NCI-H146 (cell line): ENCODE results near the gene GRIN2A.

Source experiments
- DNase-seq: peaks from one replicate; lab custom pipeline; 2025; lab: John Stamatoyannopoulos, UW

The GRIN2A gene

DNA sequence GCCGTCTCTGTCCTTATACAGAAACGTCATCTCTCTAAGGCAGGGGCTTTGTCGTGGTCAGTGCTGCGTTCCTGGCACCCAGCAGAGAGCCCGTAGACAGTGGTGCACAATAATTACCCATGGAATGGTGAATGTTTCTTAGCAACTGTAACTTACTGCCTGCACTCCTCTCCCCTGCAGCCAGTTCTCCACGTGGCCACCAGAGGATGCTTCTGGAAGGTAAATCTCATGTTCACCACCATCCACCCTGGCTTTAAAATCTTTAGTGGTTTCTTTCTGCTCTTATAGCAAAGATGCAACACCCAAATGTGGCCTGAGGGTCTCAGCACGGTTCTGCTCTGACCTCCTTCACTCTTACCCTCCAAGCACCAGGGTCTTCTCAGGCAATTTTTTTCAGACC lies 150.8 kb downstream of the GRIN2A start:
- no peak for DNase-seq

DNA sequence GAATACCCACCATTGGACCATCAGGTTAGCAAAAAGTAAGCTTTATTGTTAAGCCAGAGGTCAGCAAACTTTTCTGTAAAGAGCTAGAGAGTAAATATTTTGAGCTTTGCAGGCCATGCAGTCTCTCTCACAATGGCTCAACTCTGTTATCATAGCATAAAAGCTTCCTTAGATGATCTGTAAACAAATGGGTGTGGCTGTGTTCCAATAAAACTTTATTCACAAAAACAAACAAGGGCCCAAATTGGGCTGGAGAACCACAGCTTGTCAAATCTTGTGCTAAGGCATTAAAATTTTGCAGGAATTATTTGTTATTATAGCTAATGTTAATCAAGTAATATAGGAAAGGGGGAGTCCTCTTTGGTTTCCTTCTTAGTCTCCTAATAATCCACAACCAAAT lies 153.6 kb downstream of the GRIN2A start:
- no peak for DNase-seq

DNA sequence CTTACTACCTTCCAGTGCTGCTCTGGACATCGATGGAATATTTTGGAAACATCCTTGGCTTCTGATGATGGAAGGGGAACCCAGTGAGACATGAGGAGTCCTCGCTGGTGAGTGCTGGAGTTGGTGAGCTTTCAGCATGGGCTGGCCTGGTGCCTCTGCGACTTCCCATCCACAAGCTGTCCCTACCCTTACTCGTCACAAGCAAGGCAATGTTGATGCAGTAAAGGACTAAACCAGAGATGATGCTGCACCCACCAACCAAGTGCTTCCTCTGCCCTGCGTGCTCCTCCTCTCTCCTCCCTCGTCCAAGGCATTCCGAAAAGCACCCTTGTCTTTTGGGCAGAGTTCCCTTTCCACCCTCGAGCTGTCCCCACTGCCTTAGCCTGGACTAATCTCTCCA lies 154.7 kb downstream of the GRIN2A start:
- DNase-seq, result no peak

DNA sequence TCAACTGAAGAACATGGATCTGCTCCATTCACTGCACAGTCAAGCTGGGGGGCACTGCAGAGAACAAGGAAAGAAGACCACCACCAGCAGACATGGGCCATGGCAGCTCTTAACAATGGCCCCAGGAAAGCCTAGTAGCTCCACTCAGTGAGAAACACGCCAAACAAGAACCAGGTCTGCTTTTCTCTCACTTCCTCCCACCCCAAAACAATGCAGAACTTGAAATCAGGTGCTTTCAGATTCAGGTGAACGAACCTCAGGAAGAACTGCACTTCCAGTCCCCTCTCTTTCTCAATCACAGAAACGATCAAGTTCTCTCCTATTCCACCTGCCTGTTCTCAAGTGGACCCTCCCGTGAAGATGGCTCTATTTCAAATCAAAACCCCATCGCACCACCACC lies 155.6 kb downstream of the GRIN2A start:
- DNase-seq, result no peak

DNA sequence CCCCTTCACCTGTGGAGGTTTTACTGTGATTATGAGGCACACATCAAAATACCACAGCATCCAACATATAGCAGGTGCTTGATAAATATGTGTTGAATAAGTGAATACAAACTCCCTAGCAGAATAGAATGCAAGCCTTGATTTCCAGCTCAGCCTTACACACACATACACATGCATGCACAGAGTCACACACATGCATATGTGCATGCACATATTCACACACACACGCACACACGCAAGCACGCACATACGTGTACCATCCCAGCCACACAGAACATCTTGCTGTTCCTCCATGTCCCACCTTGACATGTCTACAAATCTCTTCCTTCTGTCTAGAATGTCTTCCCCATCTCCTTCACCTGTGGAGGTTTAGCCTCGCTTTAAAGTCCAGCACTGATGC lies 160.1 kb downstream of the GRIN2A start:
- no peak for DNase-seq

DNA sequence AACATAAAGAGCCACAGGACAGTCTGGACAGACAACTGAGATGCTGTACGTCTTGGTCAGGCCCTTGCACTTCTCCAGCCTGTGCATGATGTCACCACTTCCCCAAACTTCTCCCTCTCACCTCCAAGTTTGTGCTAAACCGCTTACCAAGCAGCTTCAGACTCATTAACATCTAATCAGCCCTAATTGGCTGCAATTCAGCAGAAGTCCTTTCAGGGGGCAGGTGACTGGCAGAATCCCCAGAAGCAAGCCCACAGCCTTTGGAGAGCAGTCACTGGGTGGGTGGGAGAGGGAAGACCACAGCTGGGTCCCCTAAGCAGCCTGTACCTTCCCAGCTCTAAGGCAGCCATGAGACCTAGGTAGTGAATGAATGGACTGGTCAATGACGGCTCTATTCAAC lies 161.4 kb downstream of the GRIN2A start:
- no peak for DNase-seq

DNA sequence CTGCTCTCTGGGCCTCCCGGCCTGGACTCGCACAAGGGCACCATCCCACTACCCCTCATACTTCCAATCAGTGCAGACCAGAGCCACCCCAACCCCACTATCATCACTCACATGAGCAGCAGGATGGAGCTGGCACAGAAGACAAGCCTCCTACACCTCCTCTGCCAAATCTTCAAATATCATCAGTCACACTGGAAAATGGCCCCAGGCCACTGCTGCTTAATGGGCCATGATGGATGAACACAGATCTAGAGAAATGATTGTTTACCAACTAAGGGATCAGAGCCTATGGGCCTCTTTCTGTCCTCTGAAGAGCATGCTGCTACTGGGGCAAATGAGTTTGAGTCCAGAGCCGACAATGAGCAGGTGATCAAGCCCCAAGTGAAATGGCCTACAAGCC lies 165.5 kb downstream of the GRIN2A start:
- no peak for DNase-seq

DNA sequence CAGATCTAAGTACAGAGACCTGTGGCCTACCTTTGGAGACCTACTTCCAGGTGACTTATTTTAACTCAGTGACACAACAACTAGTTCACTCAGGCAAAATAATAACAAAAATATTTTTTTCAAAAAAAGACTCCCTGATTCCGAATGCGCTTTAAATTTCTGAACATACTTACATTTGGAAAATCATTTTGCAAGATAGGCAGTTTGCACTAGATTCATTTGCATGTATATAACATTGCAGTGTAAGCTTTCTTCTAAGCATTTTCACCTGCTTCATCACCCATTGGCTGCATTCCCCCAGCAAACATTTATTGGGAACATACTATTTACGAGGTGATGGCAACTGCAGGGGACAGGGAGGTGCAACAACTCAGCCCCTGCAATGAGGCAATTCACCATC lies 166.8 kb downstream of the GRIN2A start:
- no peak for DNase-seq

DNA sequence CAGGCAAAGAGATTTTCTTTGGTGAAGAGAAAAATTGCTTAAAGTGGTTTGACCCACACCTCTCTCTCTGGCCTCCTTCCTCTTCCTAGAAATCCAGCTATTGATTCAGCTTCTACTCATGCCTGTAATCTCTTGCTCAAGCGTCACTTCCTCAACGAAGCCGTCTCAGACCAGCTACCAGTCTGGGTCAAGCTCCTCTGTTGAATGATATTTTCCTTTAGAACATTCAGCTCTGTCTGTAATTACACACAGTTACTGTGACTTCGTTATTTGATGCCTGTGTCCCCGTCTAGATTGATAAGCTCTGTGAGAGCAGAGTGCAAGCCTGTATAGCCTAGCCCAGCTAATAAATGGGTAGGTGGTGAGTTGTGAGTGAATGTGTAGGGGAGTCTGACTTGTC lies 168.5 kb downstream of the GRIN2A start:
- DNase-seq, result no peak

DNA sequence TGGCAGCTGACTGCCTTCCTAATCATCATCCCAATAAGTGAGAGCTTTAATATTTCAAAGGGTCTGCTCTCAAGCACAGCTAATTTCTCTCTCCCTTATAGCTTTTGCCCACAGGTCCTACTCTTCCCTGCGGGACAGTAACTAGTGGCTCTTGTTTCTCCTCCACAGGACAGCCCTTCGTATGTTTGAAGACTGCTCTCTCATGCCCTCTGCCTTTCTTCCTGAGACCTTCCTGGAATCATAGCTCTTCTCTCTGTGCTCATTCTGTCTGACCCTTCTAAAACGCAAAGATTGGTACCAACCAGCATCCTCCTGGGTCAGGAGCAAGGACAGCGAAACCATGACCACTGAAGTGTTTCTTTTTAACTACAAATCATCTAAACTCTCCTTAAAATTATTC lies 168.9 kb downstream of the GRIN2A start:
- no peak for DNase-seq

DNA sequence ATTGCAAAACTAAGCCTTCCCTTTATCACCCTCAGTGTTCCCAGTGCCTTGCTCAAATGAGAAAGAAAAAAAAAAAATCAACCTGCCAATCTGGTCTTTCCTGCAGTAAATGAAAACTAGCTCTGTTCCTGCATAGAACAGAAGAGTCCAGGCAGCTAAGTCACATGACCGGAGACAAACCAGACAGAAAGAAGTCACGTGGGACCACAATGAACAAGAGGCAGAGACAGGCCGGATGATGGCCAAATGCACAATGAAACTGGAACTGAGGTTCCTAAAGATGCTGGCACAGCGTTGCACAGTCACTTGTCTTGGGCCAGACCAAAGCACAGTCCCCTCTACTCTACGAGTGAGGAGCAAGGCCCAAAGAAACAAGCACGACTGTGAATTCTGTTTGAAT lies 172.5 kb downstream of the GRIN2A start:
- DNase-seq, result no peak

DNA sequence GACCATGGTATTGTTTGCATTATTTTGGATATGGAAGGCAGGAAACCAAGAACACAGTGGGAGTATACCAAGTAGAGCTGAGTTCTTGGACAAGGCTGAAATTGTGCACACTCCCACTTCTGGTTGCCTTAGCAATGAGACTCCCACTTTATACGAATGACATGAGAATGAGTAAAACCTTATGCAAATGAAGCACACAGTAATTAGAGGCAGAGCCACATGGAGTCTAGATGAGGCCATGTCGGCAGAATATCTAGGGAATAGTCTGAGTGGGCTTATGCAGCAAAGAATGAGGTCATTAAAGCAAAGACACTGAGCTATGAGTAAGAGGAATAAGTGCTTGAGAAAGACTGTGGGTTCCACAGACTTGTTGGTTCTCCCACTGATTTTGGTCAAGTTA lies 178.7 kb downstream of the GRIN2A start:
- DNase-seq, result no peak

DNA sequence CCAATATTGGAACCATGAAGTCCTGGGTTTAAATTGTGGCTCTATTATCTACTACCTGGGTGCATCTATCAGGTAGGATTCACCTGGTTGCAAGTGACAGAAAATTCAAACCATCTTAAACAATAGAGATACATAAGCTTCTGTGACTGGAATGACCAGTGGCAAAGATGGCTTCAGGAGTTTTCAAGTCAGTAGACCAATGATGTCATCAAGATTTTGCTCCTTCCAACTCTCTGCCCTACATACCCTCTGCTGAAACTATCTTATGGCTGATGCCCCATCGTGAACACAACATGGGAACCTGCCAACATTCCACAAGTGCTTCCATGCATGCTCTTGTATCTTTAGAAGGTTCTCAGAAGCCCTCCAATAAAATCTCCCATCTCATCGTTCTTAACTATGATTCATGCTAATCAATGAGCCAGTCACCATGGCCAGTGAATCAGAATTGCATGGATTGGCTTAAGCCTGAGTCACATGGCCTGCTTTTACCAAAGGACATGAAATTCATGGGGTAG lies 180.9 kb downstream of the GRIN2A start:
- no peak for DNase-seq

DNA sequence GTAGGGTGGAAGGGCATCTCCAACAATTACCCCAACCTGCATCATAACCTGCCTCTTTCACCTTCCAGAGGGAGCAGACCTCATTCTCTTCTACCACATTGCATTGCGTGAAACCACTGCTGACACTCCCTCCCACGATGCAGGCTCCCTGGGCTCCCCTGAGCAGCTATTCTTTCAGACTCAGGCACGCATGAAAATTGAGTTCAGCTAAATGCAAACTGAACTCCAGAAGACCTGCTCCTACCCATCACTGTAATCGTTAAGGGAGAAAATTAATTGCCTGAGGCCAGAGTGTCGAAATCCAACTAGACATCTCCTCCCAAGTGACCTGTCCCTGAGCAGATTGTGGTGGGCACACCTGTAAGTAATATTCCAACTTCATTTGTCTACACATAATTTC lies 186.0 kb downstream of the GRIN2A start:
- no peak for DNase-seq

DNA sequence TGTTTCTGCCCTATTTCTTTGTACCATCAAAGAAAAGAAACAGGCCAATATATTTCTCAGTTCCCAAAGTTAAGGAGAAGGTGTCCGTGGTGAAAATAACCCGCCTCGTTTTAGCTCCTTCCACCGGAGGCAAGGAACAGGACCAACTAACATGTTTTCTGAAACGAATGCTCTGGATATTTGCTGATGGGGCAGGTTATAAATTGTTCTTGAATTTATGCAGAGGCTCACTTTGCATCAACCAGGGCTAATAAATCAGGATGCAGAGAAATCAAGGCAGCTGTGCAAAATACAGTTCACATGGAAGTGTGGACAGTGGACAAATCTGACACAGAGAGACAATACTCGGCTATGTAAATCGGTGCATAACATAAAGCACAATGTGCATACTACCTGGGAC lies 189.8 kb downstream of the GRIN2A start:
- no peak for DNase-seq

DNA sequence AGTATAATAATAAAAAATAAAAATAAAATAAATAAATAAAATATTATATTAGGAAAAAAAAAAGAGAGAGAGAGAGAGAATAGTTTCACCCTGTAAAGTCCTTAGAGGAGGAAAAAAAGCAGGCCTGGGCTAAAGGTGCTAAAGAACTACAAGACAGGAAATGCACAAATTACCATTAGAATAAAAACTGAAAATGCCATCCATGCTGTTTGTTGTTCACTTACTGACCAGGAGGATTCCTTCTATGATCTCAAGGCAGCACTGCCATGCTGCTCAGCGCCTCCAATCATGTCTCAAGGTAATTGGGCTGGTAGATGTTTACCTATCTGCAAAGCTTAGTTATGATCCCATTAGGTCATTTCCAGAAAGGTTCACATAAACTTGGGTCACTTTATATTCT lies 201.2 kb downstream of the GRIN2A start:
- no peak for DNase-seq

DNA sequence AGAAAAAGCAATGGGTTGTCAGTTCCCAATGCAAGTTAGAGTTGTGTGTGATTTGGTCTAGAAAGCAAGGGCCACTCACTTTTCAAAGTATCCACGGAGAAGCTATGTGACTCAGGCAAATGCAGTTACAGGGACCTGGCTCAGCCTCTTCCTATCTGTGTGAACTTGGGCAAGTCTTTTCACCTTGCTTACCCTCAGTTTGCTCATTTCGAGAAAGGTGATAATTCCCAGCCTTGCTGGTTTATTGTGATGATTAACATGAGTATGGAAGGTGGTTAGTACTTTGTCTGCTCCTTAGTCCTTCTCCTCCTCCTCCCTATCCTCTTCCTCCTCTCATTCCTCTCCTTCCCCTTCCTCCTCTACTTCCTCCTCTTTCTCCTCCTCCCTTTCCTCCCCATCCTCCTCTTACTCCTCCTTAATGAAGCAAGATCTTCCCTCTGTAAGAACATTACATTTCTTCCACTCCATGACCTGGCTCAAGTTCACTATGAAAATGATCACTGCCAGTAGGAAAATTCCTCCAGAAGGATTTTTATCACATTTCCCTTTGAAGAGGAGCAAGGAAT lies 204.0 kb downstream of the GRIN2A start:
- no peak for DNase-seq

DNA sequence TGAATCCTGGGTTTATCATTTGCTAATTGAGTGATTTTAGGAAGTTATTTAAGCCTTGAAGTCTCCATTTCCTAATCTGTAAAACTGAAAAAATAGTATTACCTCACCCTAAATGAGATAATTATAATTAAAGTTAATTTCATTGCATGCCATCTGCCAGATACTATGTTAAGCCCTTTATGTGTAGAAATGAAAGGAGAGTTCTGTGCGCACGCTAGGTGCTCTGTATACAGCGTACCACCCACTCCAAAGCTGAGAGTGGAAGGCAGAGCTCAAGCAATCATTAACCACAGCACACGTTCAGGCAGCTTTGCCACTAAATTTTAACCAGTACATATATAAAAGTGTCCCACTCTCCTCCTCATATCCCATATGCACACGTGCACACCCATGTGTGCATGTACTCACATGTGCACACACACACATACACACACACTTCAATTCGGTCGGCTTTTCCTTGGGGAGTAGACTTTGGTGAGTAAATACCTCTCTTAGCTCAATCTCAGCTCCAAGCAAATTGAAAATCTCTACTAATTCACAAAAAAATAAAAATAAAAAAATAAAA lies 204.8 kb downstream of the GRIN2A start:
- no peak for DNase-seq

DNA sequence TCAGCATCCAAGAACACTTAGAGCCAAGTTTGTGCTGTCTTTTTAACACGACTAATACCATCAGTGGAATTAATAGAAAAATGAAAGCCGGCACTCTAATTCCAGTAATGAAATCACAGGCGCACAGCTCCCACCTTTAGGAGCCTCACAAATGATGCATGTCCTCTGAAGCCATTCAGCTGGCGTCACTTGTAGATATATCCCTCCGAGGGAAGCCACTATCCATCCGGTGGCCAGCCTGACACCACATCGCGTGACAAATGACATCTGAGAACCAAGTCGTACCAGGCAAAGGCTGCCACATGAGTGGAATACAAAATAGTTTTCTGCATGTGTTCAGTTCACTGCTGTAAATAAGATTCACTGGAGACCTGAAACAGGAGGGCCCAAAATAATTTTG lies 205.6 kb downstream of the GRIN2A start:
- no peak for DNase-seq

DNA sequence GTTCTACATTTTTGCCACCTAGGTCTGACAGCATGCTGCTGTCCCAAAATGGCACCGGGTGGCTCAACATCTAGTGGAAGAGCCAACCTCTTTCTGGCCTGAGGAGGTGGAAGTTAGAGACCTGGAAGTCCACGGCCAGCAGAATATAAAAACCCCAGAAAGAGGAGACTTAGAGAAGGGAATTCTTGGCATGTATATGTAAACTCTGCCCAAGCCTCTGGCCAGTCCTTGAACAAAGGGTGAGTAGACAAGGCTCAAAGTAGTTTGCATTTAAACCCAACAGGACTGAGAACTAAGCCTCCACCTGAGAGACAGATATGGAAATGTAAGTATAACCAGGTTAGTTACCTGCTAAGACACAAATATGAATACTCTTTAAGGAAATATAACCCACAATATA lies 210.3 kb downstream of the GRIN2A start:
- no peak for DNase-seq

DNA sequence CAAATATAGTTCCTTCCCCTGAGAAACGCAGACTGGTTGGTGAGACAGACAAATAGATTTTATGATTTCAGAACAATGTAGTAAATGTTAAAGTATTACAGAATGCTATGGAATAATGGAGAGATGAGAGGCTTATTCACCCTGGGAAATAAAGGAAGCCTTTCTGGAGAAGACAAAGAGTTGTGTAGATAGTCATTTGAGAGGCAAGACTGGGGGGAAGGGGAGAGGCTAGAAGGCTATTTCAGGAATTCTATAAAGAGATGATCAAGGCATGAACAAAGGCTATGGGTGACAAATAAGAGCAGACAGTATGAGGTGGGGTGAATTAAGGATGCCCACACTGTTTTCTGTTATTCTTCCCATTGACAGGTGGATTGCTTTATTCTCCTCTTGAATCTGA lies 211.4 kb downstream of the GRIN2A start:
- no peak for DNase-seq

DNA sequence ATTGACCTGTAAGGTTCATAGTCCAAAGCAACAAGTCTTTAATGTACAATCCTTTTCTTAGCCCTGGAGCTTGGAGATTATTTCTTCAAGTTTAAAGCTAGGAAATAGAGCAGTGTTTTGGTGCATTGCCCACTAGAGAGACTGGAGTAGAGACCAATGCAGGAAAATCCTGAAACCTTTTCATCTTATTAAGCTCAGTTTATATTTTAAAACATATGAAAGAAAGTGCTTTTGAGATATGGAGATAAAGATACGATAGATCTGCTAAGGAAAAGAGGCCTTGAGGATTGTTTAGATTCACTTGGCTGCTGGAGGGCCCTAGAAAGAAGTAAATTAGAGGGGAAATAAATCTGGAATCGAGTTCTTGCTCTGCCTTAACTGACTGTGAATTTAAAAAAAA lies 212.0 kb downstream of the GRIN2A start:
- no peak for DNase-seq

DNA sequence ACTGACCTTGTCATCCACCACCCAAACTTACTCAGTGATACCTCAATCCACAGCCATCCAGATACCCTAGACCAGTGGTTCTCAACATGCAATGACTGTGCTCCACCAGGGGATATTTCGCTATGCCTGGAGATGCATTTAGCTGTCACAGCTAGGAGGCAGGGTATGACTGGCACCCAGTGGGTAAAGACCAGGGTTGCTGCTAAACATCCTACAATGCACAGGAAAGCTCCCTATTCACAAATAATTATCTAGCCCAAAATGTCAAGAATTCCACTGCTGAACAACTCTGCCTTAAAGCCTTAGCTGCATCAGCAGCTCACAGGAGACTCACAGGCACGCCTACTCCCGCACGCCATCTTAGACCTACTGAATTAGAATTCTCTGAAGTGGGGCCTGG lies 212.6 kb downstream of the GRIN2A start:
- DNase-seq, result no peak

DNA sequence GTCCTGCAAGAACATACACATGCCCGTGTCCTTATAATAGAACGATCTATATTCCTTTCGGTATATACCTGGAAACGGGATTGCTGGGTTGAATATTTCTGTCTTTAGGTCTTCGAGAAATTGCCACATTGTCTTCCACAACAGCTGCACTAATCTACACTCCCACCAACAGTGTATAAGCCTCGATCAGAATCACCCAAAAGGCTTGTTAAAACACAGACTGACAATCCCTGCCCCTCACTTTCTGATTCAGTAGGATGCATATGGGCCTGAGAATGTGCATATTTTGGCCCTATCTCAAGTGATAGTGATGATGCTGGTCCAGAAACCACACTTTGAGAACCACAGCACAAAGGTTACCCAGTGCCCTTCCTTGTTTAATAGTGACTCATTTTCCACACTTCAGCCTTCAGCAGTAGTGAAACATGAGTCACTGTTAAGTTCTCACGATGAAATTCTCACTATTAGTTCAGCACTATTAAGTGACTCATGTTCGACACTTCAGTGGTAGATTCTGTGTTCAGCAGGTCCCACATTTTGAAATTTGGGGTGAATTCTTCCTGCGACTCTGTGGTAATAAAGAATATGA lies 215.6 kb downstream of the GRIN2A start:
- DNase-seq, result no peak
